SK-N-SH treated with all-trans-retinoic acid at 6 μM for 48 hours (cell line): ENCODE measurements around the gene USP6NL.

Experiments
- CREB5 ChIP-seq: fragments of 250-450 bp; sonication (Bioruptor Pico); IDR thresholded peaks from 2 replicates; pipeline ENCODE4 v1.5.1; 2020; ENCODE audit warnings: low read depth, mild to moderate bottlenecking, moderate library complexity
- OSR1 ChIP-seq: fragments of 250-450 bp; sonication (Bioruptor Pico); IDR thresholded peaks from 2 replicates; pipeline ENCODE4 v1.8.0; 2022; ENCODE audit warnings: moderate library complexity, mild to moderate bottlenecking, inconsistent platforms
- PATZ1 ChIP-seq: fragments of 250-450 bp; sonication (Bioruptor Pico); IDR thresholded peaks from 2 replicates; pipeline ENCODE4 v1.8.0; 2020; ENCODE audit warnings: mild to moderate bottlenecking, moderate library complexity, borderline replicate concordance
- SNAI2 ChIP-seq: fragments of 250-450 bp; sonication (Bioruptor Pico); IDR thresholded peaks from 2 replicates; pipeline ENCODE4 v1.5.0; 2020; ENCODE audit warnings: mild to moderate bottlenecking, moderate library complexity
- ZNF70 ChIP-seq: fragments of 450-650 bp; formaldehyde crosslinking; IDR thresholded peaks from 2 replicates; pipeline ENCODE4 v1.5.0; 2020; ENCODE audit warnings: mild to moderate bottlenecking, moderate library complexity

DNA sequence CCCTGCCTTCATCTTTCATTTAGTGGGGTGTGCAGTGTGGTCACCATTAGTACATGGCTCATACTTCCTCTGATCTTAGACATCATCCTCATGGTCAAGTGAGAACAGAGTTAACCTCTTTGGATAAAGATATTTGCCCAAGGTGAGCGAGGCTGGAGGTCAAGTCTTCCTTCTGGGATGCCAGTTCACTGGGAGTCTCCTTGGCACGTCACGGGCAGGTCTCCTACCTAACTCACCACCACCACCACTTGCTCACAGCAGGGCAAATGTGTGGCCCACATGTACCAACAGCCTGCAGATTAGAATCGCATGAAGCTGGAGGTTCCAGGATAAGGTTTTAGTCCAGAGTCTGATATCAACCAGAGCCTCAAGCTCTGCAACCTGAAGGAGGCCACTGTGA, 164.6 kb downstream of the USP6NL start:
- TF ChIP-seq CREB5 (CRISPR knock-in tag) (no peak), OSR1 (CRISPR knock-in tag) (no peak), ZNF70 (CRISPR knock-in tag) (no peak), SNAI2 (CRISPR knock-in tag) (no peak), PATZ1 (CRISPR knock-in tag) (no peak)
